Measurements from ENCODE around the gene PAPPA. TPM values are rescaled to one million over a fixed set of nuclear protein-coding genes. Genes with fewer than 3 reads are reported as not detected.

PAPPA gene
- total and polyA plus RNA-seq, 2 donors from 2014 or later, result 4.2 to 10.2 TPM

- intact Hi-C loops (cut with DNase I), result no loop called here
- TF ChIP-seq, protein P1, sequence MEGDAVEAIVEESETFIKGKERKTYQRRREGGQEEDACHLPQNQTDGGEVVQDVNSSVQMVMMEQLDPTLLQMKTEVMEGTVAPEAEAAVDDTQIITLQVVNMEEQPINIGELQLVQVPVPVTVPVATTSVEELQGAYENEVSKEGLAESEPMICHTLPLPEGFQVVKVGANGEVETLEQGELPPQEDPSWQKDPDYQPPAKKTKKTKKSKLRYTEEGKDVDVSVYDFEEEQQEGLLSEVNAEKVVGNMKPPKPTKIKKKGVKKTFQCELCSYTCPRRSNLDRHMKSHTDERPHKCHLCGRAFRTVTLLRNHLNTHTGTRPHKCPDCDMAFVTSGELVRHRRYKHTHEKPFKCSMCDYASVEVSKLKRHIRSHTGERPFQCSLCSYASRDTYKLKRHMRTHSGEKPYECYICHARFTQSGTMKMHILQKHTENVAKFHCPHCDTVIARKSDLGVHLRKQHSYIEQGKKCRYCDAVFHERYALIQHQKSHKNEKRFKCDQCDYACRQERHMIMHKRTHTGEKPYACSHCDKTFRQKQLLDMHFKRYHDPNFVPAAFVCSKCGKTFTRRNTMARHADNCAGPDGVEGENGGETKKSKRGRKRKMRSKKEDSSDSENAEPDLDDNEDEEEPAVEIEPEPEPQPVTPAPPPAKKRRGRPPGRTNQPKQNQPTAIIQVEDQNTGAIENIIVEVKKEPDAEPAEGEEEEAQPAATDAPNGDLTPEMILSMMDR (IDR thresholded peaks at IDR 0.05; ENCODE audit: borderline replicate concordance, extremely low read depth, insufficient read depth), result no peak
Observed at GRCh38 chr9:116404228-116404627, 250.6 kb downstream of the PAPPA start.

DNA sequence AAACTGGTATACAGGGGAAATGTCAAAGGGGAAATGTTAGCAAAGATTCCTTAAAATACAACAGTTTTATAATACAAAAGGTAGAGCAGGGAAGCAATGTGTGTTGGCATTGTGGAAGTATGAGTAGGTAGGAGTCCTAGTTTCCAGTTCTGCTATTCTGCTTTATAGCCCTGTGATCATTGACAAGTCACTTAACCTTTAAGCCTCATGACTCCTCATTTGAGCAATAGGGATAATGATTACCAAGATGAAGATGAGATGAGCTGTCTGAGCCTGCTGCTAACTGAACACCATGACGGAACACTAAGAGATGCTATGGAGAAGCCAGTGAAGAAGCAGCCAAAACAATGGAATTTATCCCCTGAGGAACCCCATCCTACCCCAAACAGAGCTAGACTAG is 251.7 kb downstream of the PAPPA start:
- H3K4me1 ChIP-seq (ENCODE audit: control insufficient read depth in 2 of 3, insufficient read depth in 2 of 3, low read depth in 1 of 3, low read length in 3 of 3), result no peaks in the 10 kb centered on the region
- no peak overlapping the region for H3K27ac ChIP-seq (ENCODE audit: low read depth in 2 of 2, low read length in 2 of 2)
- no peaks in the 10 kb centered on the region for H3K9me3 ChIP-seq (ENCODE audit: control insufficient read depth in 2 of 3, insufficient read depth in 1 of 3, low read length in 3 of 3)
- H3K4me3 ChIP-seq (ENCODE audit: low read length in 3 of 3), result no peak overlapping the region
- intact Hi-C loops (cut with DNase I), result no loop called here
- no peaks in the 10 kb centered on the region for H3K27me3 ChIP-seq (ENCODE audit: control insufficient read depth, insufficient read depth, low read length)
- FAIRE-seq (no peak), DNase-seq (peak in 2 of 5 donors; percentile 29 to 60)
- TF ChIP-seq, protein P1 (IDR thresholded peaks at IDR 0.05; ENCODE audit: borderline replicate concordance, extremely low read depth, insufficient read depth), result no peak
- no peaks in the 10 kb centered on the region for H3K36me3 ChIP-seq (ENCODE audit: control insufficient read depth in 2 of 3, insufficient read depth in 3 of 3, low read length in 3 of 3)
- H3K9ac ChIP-seq (ENCODE audit: low read length in 3 of 3), result no peak overlapping the region

More at GRCh38 chr9:116404228-116404627, 250.6 kb downstream of the PAPPA start:
- no peaks in the 10 kb centered on the region for H3K36me3 ChIP-seq (ENCODE audit: control insufficient read depth in 2 of 3, insufficient read depth in 3 of 3, low read length in 3 of 3)
- no peak overlapping the region for H3K27ac ChIP-seq (ENCODE audit: low read depth in 2 of 2, low read length in 2 of 2)
- FAIRE-seq (no peak), DNase-seq (no peak)
- H3K4me1 ChIP-seq (ENCODE audit: control insufficient read depth in 2 of 3, insufficient read depth in 2 of 3, low read depth in 1 of 3, low read length in 3 of 3), result no peaks in the 10 kb centered on the region
- H3K27me3 ChIP-seq (ENCODE audit: control insufficient read depth, insufficient read depth, low read length), result no peaks in the 10 kb centered on the region
- no peaks in the 10 kb centered on the region for H3K9me3 ChIP-seq (ENCODE audit: control insufficient read depth in 2 of 3, insufficient read depth in 1 of 3, low read length in 3 of 3)
- H3K4me3 ChIP-seq (ENCODE audit: low read length in 3 of 3), result no peak overlapping the region
- H3K9ac ChIP-seq (ENCODE audit: low read length in 3 of 3), result no peak overlapping the region

- DNase-seq (no peak), FAIRE-seq (no peak)
- no peak overlapping the region for H3K9ac ChIP-seq (ENCODE audit: low read length in 3 of 3)
- TF ChIP-seq, protein P1 (IDR thresholded peaks at IDR 0.05; ENCODE audit: borderline replicate concordance, extremely low read depth, insufficient read depth), result no peak
- intact Hi-C loops (cut with DNase I), result no loop called here
- no peaks in the 10 kb centered on the region for H3K9me3 ChIP-seq (ENCODE audit: control insufficient read depth in 2 of 3, insufficient read depth in 1 of 3, low read length in 3 of 3)
- H3K36me3 ChIP-seq (ENCODE audit: control insufficient read depth in 2 of 3, insufficient read depth in 3 of 3, low read length in 3 of 3), result no peaks in the 10 kb centered on the region
- no peaks in the 10 kb centered on the region for H3K4me1 ChIP-seq (ENCODE audit: control insufficient read depth in 2 of 3, insufficient read depth in 2 of 3, low read depth in 1 of 3, low read length in 3 of 3)
- H3K4me3 ChIP-seq (ENCODE audit: low read length in 3 of 3), result no peak overlapping the region
- no peak overlapping the region for H3K27ac ChIP-seq (ENCODE audit: low read depth in 2 of 2, low read length in 2 of 2)
- no peaks in the 10 kb centered on the region for H3K27me3 ChIP-seq (ENCODE audit: control insufficient read depth, insufficient read depth, low read length)
Observed at GRCh38 chr9:116406469-116406868, 252.9 kb downstream of the PAPPA start.

- Histone ChIP-seq H3K4me3 (ENCODE audit: low read length in 3 of 3) (no peak overlapping the region), H3K4me1 (ENCODE audit: control insufficient read depth in 2 of 3, insufficient read depth in 2 of 3, low read depth in 1 of 3, low read length in 3 of 3) (no peaks in the 10 kb centered on the region), H3K9ac (ENCODE audit: low read length in 3 of 3) (no peak overlapping the region), H3K27me3 (ENCODE audit: control insufficient read depth, insufficient read depth, low read length) (no peaks in the 10 kb centered on the region), H3K36me3 (ENCODE audit: control insufficient read depth in 2 of 3, insufficient read depth in 3 of 3, low read length in 3 of 3) (no peaks in the 10 kb centered on the region), H3K27ac (ENCODE audit: low read depth in 2 of 2, low read length in 2 of 2) (no peak overlapping the region), H3K9me3 (ENCODE audit: control insufficient read depth in 2 of 3, insufficient read depth in 1 of 3, low read length in 3 of 3) (no peaks in the 10 kb centered on the region)
- FAIRE-seq (no peak), DNase-seq (no peak)
- intact Hi-C loops (cut with DNase I), result no loop called here
- TF ChIP-seq, protein P1 (IDR thresholded peaks at IDR 0.05; ENCODE audit: borderline replicate concordance, extremely low read depth, insufficient read depth), result no peak
Observed at GRCh38 chr9:116409129-116409528, 255.5 kb downstream of the PAPPA start.
